ENCODE results near the gene CACNA2D1. TPM values are rescaled to one million over a fixed set of nuclear protein-coding genes. Genes with fewer than 3 reads are reported as not detected.

CACNA2D1 gene
- total RNA-seq, 1 donor from 2014 or later: 1.5 TPM

GRCh38 chr7:82126576-82126975, 317.0 kb downstream of the CACNA2D1 start:
- Histone ChIP-seq H4K20me1 (ENCODE audit: low read depth) (no peaks in the 10 kb centered on the region), H3K27ac (no peak overlapping the region), H3K36me3 (peaks cover 5% of the 10 kb centered on the region), H3K9me3 (ENCODE audit: low read depth) (peaks cover 10% of the 10 kb centered on the region), H3K4me1 (peaks cover 9% of the 10 kb centered on the region), H3K4me3 (no peak overlapping the region), H3K4me2 (no peak overlapping the region), H3K9ac (no peak overlapping the region), H3K79me2 (ENCODE audit: low read depth) (no peaks in the 10 kb centered on the region), H3K27me3 (no peaks in the 10 kb centered on the region), H2AFZ (replicated peaks) (no peak overlapping the region), H3F3A (ENCODE audit: low read depth) (no peaks in the 10 kb centered on the region)
- no peak for TF ChIP-seq EZH2 (IDR thresholded peaks at IDR 0.05)
- no peak for TF ChIP-seq EZH2phosphoT487 (IDR thresholded peaks at IDR 0.05)
- TF ChIP-seq CTCF (IDR thresholded peaks at IDR 0.05): no peak
- H3K27me3 Mint-ChIP-seq (ENCODE audit: insufficient read depth, low read depth): no peaks in the 10 kb centered on the region
- H3K4me3 Mint-ChIP-seq: no peak overlapping the region
- no peak overlapping the region for H3K27ac Mint-ChIP-seq
- no peak for DNase-seq (ENCODE audit: low spot score)
- H3K36me3 Mint-ChIP-seq: peaks cover 12% of the 10 kb centered on the region
- peaks cover 14% of the 10 kb centered on the region for H3K4me1 Mint-ChIP-seq
- peaks cover 17% of the 10 kb centered on the region for H3K9me3 Mint-ChIP-seq

GRCh38 chr7:82124445-82124844, 319.1 kb downstream of the CACNA2D1 start:
- Histone ChIP-seq H3K9me3 (ENCODE audit: low read depth) (peaks cover 10% of the 10 kb centered on the region), H3K36me3 (peaks cover 5% of the 10 kb centered on the region), H4K20me1 (ENCODE audit: low read depth) (no peaks in the 10 kb centered on the region), H3K27ac (no peak overlapping the region), H3K79me2 (ENCODE audit: low read depth) (no peaks in the 10 kb centered on the region), H3K27me3 (no peaks in the 10 kb centered on the region), H2AFZ (replicated peaks) (no peak overlapping the region), H3K9ac (no peak overlapping the region), H3K4me3 (no peak overlapping the region), H3K4me1 (peaks cover 9% of the 10 kb centered on the region), H3K4me2 (no peak overlapping the region), H3F3A (ENCODE audit: low read depth) (no peaks in the 10 kb centered on the region)
- TF ChIP-seq EZH2phosphoT487 (IDR thresholded peaks at IDR 0.05): no peak
- no peak for TF ChIP-seq EZH2 (IDR thresholded peaks at IDR 0.05)
- TF ChIP-seq CTCF (IDR thresholded peaks at IDR 0.05): no peak
- Mint-ChIP-seq H3K9me3 (peaks cover 17% of the 10 kb centered on the region), H3K36me3 (peaks cover 12% of the 10 kb centered on the region), H3K4me1 (peaks cover 14% of the 10 kb centered on the region), H3K4me3 (no peak overlapping the region), H3K27me3 (ENCODE audit: insufficient read depth, low read depth) (no peaks in the 10 kb centered on the region), H3K27ac (no peak overlapping the region)
- no peak for DNase-seq (ENCODE audit: low spot score)

GRCh38 chr7:82122275-82122674, 321.3 kb downstream of the CACNA2D1 start:
- H3K36me3 ChIP-seq: peaks cover 5% of the 10 kb centered on the region
- Mint-ChIP-seq H3K27me3 (ENCODE audit: insufficient read depth, low read depth) (no peaks in the 10 kb centered on the region), H3K4me1 (peaks cover 17% of the 10 kb centered on the region), H3K4me3 (peak overlapping the region; percentile 19), H3K36me3 (peaks cover 12% of the 10 kb centered on the region), H3K9me3 (peaks cover 17% of the 10 kb centered on the region), H3K27ac (peak overlapping the region; percentile 68)
- H3K9ac ChIP-seq: no peak overlapping the region
- H3K27ac ChIP-seq: no peak overlapping the region
- H3K9me3 ChIP-seq (ENCODE audit: low read depth): peaks cover 10% of the 10 kb centered on the region
- H3K27me3 ChIP-seq: no peaks in the 10 kb centered on the region
- H3K4me3 ChIP-seq: no peak overlapping the region
- no peaks in the 10 kb centered on the region for H3F3A ChIP-seq (ENCODE audit: low read depth)
- no peaks in the 10 kb centered on the region for H4K20me1 ChIP-seq (ENCODE audit: low read depth)
- peaks cover 9% of the 10 kb centered on the region for H3K4me1 ChIP-seq
- H2AFZ ChIP-seq (replicated peaks): no peak overlapping the region
- H3K4me2 ChIP-seq: peak overlapping the region; percentile 39
- H3K79me2 ChIP-seq (ENCODE audit: low read depth): no peaks in the 10 kb centered on the region
- TF ChIP-seq EZH2 (IDR thresholded peaks at IDR 0.05) (no peak), CTCF (IDR thresholded peaks at IDR 0.05) (no peak), EZH2phosphoT487 (IDR thresholded peaks at IDR 0.05) (no peak)
- peak; percentile 22 for DNase-seq (ENCODE audit: low spot score)

All from neural progenitor cell (in vitro differentiated cells).